Measurements from ENCODE around the gene RNU1-4.

DNA sequence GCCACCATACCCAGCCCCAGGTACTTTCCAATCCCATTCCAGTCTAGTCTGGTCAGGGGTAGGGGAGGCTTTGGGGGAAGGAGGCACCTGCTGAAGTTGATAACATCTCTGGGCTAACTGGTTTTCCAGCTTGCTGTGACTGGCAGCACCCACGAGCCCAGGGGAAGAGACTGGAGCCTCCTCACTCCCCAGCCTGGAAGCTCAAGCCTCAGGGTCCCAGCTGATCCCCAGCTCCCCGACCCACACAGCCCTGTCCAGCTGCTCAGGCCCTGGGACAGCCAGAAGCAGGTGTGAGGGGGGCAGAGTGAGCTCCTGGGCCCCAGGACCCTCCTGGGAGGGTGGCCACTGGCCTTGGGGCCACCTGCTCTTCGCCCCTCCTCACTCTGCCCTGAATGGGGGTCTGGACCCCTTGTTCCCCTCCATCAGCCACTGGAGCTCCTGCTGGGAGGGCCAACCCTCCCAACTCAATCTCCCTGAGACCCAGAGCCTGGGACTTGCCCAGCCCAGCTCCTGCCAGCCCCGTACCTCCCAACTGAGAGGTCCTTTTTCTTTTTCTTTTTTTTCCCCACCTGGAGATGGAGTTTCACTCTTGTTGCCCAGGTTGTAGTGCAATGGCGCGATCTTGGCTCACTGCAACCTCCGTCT is 23.5 kb upstream of the RNU1-4 start:
- TF ChIP-seq, protein P1, sequence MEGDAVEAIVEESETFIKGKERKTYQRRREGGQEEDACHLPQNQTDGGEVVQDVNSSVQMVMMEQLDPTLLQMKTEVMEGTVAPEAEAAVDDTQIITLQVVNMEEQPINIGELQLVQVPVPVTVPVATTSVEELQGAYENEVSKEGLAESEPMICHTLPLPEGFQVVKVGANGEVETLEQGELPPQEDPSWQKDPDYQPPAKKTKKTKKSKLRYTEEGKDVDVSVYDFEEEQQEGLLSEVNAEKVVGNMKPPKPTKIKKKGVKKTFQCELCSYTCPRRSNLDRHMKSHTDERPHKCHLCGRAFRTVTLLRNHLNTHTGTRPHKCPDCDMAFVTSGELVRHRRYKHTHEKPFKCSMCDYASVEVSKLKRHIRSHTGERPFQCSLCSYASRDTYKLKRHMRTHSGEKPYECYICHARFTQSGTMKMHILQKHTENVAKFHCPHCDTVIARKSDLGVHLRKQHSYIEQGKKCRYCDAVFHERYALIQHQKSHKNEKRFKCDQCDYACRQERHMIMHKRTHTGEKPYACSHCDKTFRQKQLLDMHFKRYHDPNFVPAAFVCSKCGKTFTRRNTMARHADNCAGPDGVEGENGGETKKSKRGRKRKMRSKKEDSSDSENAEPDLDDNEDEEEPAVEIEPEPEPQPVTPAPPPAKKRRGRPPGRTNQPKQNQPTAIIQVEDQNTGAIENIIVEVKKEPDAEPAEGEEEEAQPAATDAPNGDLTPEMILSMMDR (conservative IDR thresholded peaks at IDR 0.05 in 1 of 2, IDR thresholded peaks at IDR 0.05 in 1 of 2; ENCODE audit: low read depth in 1 of 2, low read length in 2 of 2) = no peak
- TF ChIP-seq EZH2 (IDR thresholded peaks at IDR 0.05; ENCODE audit: low read length, missing control alignments) = no peak
